Brain microvascular endothelial cell (primary cell): ENCODE measurements around the gene TMEM8B.

Experiments used
- DNase-seq: peaks from one replicate; pipeline ENCODE4 v3.0.0-alpha.2; 2020
- H3K27ac ChIP-seq: fragments of 250-450 bp; sonication (Bioruptor Pico); 2 replicates; pipeline ENCODE4 v1.5.1; 2020; ENCODE audit warnings: mild to moderate bottlenecking, moderate library complexity
- H3K27me3 ChIP-seq: fragments of 250-450 bp; sonication (Bioruptor Pico); replicated peaks from 2 replicates; pipeline ENCODE4 v1.5.1; 2020; ENCODE audit warnings: mild to moderate bottlenecking
- H3K36me3 ChIP-seq: fragments of 250-450 bp; sonication (Bioruptor Pico); replicated peaks from 2 replicates; pipeline ENCODE4 v1.5.1; 2020; ENCODE audit warnings: mild to moderate bottlenecking
- H3K4me3 ChIP-seq: 2 replicates; pipeline ENCODE4 v1.5.1; 2011; ENCODE audit warnings: low read depth, mild to moderate bottlenecking, control low read depth, low read length, moderate library complexity
- in situ Hi-C: cut with HindIII; loops from 2 replicates; pipeline ENCODE4 v1.10.0; 2017; ENCODE audit warnings: low sequenced_read_pairs, low pct_ligation_motif_present
- TF ChIP-seq, protein P1 (sequence below): IDR thresholded peaks from 2 replicates; pipeline ENCODE4 v1.5.1; 2011; ENCODE audit warnings: low read depth, mild to moderate bottlenecking, moderate library complexity, low read length, control low read depth, inconsistent platforms; ENCODE audit errors: missing control alignments

Gene TMEM8B

GRCh38 chr9:35852876-35853865, 24.1 kb downstream of the TMEM8B start:
- DNase-seq: no peak
- H3K27ac ChIP-seq: no peak overlapping the region
- no peak overlapping the region for H3K4me3 ChIP-seq
- H3K27me3 ChIP-seq: no peaks in the 10 kb centered on the region
- no peaks in the 10 kb centered on the region for H3K36me3 ChIP-seq
- in situ Hi-C loops: no loop called here
- TF ChIP-seq, protein P1, sequence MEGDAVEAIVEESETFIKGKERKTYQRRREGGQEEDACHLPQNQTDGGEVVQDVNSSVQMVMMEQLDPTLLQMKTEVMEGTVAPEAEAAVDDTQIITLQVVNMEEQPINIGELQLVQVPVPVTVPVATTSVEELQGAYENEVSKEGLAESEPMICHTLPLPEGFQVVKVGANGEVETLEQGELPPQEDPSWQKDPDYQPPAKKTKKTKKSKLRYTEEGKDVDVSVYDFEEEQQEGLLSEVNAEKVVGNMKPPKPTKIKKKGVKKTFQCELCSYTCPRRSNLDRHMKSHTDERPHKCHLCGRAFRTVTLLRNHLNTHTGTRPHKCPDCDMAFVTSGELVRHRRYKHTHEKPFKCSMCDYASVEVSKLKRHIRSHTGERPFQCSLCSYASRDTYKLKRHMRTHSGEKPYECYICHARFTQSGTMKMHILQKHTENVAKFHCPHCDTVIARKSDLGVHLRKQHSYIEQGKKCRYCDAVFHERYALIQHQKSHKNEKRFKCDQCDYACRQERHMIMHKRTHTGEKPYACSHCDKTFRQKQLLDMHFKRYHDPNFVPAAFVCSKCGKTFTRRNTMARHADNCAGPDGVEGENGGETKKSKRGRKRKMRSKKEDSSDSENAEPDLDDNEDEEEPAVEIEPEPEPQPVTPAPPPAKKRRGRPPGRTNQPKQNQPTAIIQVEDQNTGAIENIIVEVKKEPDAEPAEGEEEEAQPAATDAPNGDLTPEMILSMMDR: no peak

DNA sequence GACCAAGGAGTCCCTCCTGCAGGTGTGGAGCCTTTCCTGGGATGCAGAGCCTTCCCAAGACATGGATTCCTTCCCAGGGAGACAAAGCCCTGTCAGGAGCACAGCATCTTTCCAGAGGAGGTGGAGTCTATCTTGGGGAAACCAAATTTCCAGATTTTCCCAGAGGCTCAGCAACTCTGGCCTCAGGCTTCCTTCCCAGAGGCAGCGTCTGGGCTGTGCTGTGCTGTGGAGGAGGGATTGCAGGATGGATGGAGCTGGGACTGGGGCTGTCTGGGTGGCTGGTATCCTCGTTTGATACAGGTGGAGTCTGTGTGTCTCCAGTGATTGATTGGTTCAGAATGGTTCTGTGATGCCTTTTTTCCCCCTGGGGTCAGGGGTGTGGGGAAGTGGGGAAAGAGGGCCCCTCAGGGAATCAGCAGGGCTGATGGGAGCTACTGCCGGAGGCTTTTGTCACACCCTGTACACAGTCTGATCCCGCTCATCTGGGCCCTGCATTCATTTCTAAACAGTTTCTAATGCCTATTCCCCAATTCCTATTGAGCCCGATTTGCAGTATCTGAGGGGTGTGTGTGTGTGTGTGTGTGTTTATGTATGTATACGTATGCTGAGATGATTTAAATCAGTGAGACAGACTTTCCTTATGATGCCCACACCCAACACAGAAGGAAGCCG, 25.2 kb downstream of the TMEM8B start:
- Histone ChIP-seq H3K27ac (no peak overlapping the region), H3K27me3 (no peaks in the 10 kb centered on the region), H3K36me3 (no peaks in the 10 kb centered on the region), H3K4me3 (no peak overlapping the region)
- DNase-seq: no peak
- in situ Hi-C loops: no loop called here
- TF ChIP-seq, protein P1: no peak

DNA sequence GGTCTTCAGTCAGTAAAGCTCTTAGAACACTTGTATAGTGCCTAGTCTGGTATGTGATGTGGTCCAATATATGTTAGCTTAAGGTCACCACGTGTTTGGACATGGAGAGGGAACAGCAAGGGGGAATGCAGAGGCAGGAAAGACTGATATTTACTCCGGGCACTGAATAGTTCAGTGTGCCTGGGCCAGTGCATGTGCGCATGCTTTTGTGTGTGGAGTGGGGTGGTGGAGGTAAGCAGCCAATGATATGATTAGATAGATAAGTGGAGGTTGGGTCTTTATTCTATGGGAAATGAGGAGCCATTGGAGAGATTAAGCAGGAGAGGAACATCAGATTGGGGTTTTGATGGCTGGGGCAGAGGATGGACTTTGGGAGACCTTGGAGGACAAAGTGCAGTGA, 27.2 kb downstream of the TMEM8B start:
- TF ChIP-seq, protein P1: no peak
- Histone ChIP-seq H3K27me3 (no peaks in the 10 kb centered on the region), H3K4me3 (no peak overlapping the region), H3K27ac (no peak overlapping the region), H3K36me3 (no peaks in the 10 kb centered on the region)
- in situ Hi-C loops: no loop called here
- no peak for DNase-seq

DNA sequence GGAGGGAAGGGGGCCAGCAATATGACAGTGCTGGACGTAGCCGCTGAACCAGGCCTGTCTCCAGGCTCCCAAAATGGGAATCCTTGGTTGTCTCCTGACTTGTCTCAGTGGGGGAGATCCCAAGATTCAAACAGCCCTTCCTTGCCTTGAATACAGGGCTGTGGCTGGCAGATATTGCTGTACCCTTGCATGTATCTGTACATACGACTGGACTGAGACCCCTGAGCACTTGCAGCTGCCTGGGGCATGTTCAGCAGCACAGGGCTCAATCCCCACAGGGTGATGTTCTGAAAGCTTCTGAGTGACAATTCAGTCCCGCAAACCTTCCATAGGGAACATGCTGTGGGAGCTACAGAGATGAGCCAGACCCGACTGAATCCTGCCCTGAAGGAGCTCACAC, 27.9 kb downstream of the TMEM8B start:
- Histone ChIP-seq H3K4me3 (no peak overlapping the region), H3K27me3 (peaks cover 1% of the 10 kb centered on the region), H3K36me3 (no peaks in the 10 kb centered on the region), H3K27ac (no peak overlapping the region)
- TF ChIP-seq, protein P1: no peak
- DNase-seq: no peak
- in situ Hi-C loops: no loop called here

- Histone ChIP-seq H3K27me3 (peaks cover 1% of the 10 kb centered on the region), H3K27ac (no peak overlapping the region), H3K4me3 (no peak overlapping the region), H3K36me3 (no peaks in the 10 kb centered on the region)
- TF ChIP-seq, protein P1: no peak
- in situ Hi-C loops: no loop called here
- no peak for DNase-seq
Observed at GRCh38 chr9:35858458-35858857, 29.4 kb downstream of the TMEM8B start.
